IMR-90 (cell line): Measurements from ENCODE around the gene ACBD5. TPM values are rescaled to one million over a fixed set of nuclear protein-coding genes. Genes with fewer than 3 reads are reported as not detected.

Experiments
- ATAC-seq: fragments of 200-7000 bp; cut with Tn5 transposase; 2 replicates; pipeline ENCODE4 v1.9.1; 2020; ENCODE audit warnings: low read depth, mild to moderate bottlenecking, moderate library complexity
- BruUV-seq: library from RNA; stranded (reverse); fragments of 400-500 nt; replicated peaks from 2 replicates; lab custom pipeline; 2021; lab: Mats Ljungman, UMichigan
- CTCF ChIA-PET: fragments of 300-600 bp; formaldehyde crosslinking; extraction: SDS; loops from one replicate; lab custom pipeline; 2021; ENCODE audit warnings: antibody characterized with exemption; lab: Yijun Ruan, JAX
- POLR2A ChIA-PET: fragments of 300-600 bp; sonication (Branson Sonifier 250); formaldehyde crosslinking; loops from one replicate; lab custom pipeline; 2022; ENCODE audit warnings: antibody characterized with exemption; ENCODE audit not compliant: unreplicated experiment; lab: Charles Lee
- DNase-seq: peaks from one replicate; pipeline ENCODE4 v3.0.0; 2013
- H2AFZ ChIP-seq: replicated peaks from 2 replicates; pipeline ENCODE3; 2013; ENCODE audit warnings: low read length, mild to moderate bottlenecking; ENCODE audit not compliant: poor library complexity
- H2AK5ac ChIP-seq: 2 replicates; pipeline ENCODE4 v1.6.1; 2013; ENCODE audit warnings: low read depth, low read length, inconsistent platforms
- H2AK9ac ChIP-seq: replicated peaks from 2 replicates; pipeline ENCODE3; 2013; ENCODE audit warnings: mild to moderate bottlenecking, low read depth, low read length, moderate library complexity; ENCODE audit not compliant: poor library complexity
- H2BK120ac ChIP-seq: 2 replicates; pipeline ENCODE4 v1.6.1; 2013; ENCODE audit warnings: low read depth, low read length, inconsistent platforms
- H2BK15ac ChIP-seq: 3 replicates; pipeline ENCODE4 v1.6.1; 2013; ENCODE audit warnings: low read depth, low read length, inconsistent platforms
- H2BK20ac ChIP-seq: 2 replicates; pipeline ENCODE4 v1.6.1; 2013; ENCODE audit warnings: low read depth, mild to moderate bottlenecking, inconsistent platforms, low read length, moderate library complexity
- H2BK5ac ChIP-seq: 2 replicates; pipeline ENCODE4 v1.6.1; 2013; ENCODE audit warnings: mild to moderate bottlenecking, low read depth, low read length, inconsistent platforms; ENCODE audit not compliant: poor library complexity, severe bottlenecking
- H3K14ac ChIP-seq: replicated peaks from 2 replicates; pipeline ENCODE4 v1.6.1; 2013; ENCODE audit warnings: low read depth, low read length, inconsistent platforms
- H3K18ac ChIP-seq: 2 replicates; pipeline ENCODE4 v1.6.1; 2013; ENCODE audit warnings: low read depth, low read length, control low read depth
- H3K23ac ChIP-seq: 2 replicates; pipeline ENCODE4 v1.6.1; 2013; ENCODE audit warnings: low read depth, low read length, inconsistent platforms
- H3K27ac ChIP-seq: 2 replicates; pipeline ENCODE4 v1.5.1; 2013; ENCODE audit warnings: mild to moderate bottlenecking, control low read depth, low read length; ENCODE audit not compliant: insufficient read depth
- H3K27me3 ChIP-seq: 2 replicates; pipeline ENCODE4 v1.6.1; 2013; ENCODE audit warnings: low read length; ENCODE audit not compliant: control insufficient read depth, insufficient read depth
- H3K36me3 ChIP-seq: 2 replicates; pipeline ENCODE4 v1.6.1; 2013; ENCODE audit warnings: low read length, mixed read lengths; ENCODE audit not compliant: control insufficient read depth, insufficient read depth
- H3K4ac ChIP-seq: 2 replicates; pipeline ENCODE4 v1.6.1; 2013; ENCODE audit warnings: low read depth, low read length, inconsistent platforms
- H3K4me1 ChIP-seq: 2 replicates; pipeline ENCODE4 v1.6.1; 2013; ENCODE audit warnings: low read length, mixed read lengths; ENCODE audit not compliant: control insufficient read depth, insufficient read depth
- H3K4me2 ChIP-seq: 2 replicates; pipeline ENCODE4 v1.6.1; 2013; ENCODE audit warnings: low read depth, mild to moderate bottlenecking, control low read depth, low read length, moderate library complexity
- H3K4me3 ChIP-seq: 2 replicates; pipeline ENCODE4 v1.5.1; 2013; ENCODE audit warnings: low read depth, mild to moderate bottlenecking, control low read depth, low read length, moderate library complexity; ENCODE audit not compliant: insufficient read depth
- H3K56ac ChIP-seq: 2 replicates; pipeline ENCODE4 v1.6.1; 2013; ENCODE audit warnings: low read length, inconsistent platforms; ENCODE audit not compliant: insufficient read depth; ENCODE audit errors: extremely low read depth
- H3K79me1 ChIP-seq, 2 experiments: 2 replicates each; pipeline ENCODE4 v1.6.1; 2013; ENCODE audit warnings: low read length in 2 of 2, inconsistent platforms in 1 of 2, low read depth in 1 of 2
- H3K9ac ChIP-seq: 2 replicates; pipeline ENCODE4 v1.6.1; 2013; ENCODE audit warnings: low read depth, low read length, control low read depth
- H3K9me1 ChIP-seq: 2 replicates; pipeline ENCODE4 v1.6.1; 2013; ENCODE audit warnings: low read length, inconsistent platforms; ENCODE audit not compliant: insufficient read depth
- H3K9me3 ChIP-seq: 2 replicates; pipeline ENCODE4 v1.6.1; 2013; ENCODE audit warnings: low read length; ENCODE audit not compliant: control insufficient read depth, insufficient read depth
- H4K20me1 ChIP-seq: 2 replicates; pipeline ENCODE4 v1.6.1; 2013; ENCODE audit warnings: low read length, inconsistent platforms; ENCODE audit not compliant: insufficient read depth
- H4K5ac ChIP-seq: 2 replicates; pipeline ENCODE4 v1.6.1; 2013; ENCODE audit warnings: mild to moderate bottlenecking, low read depth, low read length, control low read depth
- H4K8ac ChIP-seq, 2 experiments: 2 replicates each; pipeline ENCODE4 v1.6.1; 2013; ENCODE audit warnings: low read depth in 2 of 2, low read length in 2 of 2, control low read depth in 1 of 2, inconsistent platforms in 1 of 2
- H4K91ac ChIP-seq: 2 replicates; pipeline ENCODE4 v1.6.1; 2013; ENCODE audit warnings: low read depth, low read length, inconsistent platforms; ENCODE audit not compliant: insufficient read depth
- BHLHE40 ChIP-seq: fragments of 150-350 bp; IDR thresholded peaks from 2 replicates; pipeline ENCODE4 v1.6.1; 2016; ENCODE audit warnings: mild to moderate bottlenecking, low read depth, low read length
- CEBPB ChIP-seq: IDR thresholded peaks from 2 replicates; pipeline ENCODE4 v1.6.1; 2012; ENCODE audit warnings: low read depth, low read length, improper control_type of control experiment
- CTCF ChIP-seq: conservative IDR thresholded peaks from 2 replicates; pipeline ENCODE4 v1.5.1; 2012; ENCODE audit warnings: mild to moderate bottlenecking, low read depth, low read length, improper control_type of control experiment
- ELK1 ChIP-seq: fragments of 150-350 bp; IDR thresholded peaks from 2 replicates; pipeline ENCODE4 v1.6.1; 2016; ENCODE audit warnings: low read depth, mild to moderate bottlenecking, low read length, moderate library complexity, borderline replicate concordance
- FOS ChIP-seq: fragments of 150-350 bp; IDR thresholded peaks from 2 replicates; pipeline ENCODE4 v1.6.1; 2016; ENCODE audit warnings: low read depth, low read length
- MAFK ChIP-seq: IDR thresholded peaks from 2 replicates; pipeline ENCODE4 v1.6.1; 2012; ENCODE audit warnings: low read depth, low read length, improper control_type of control experiment
- MXI1 ChIP-seq: IDR thresholded peaks from 2 replicates; pipeline ENCODE4 v1.6.1; 2012; ENCODE audit warnings: low read depth, mild to moderate bottlenecking, low read length, moderate library complexity, borderline replicate concordance
- NFE2L2 ChIP-seq: fragments of 150-350 bp; IDR thresholded peaks from 2 replicates; pipeline ENCODE4 v1.6.1; 2016; ENCODE audit warnings: low read depth, mild to moderate bottlenecking, low read length
- POLR2A ChIP-seq: IDR thresholded peaks from 2 replicates; pipeline ENCODE4 v1.6.1; 2012; ENCODE audit warnings: mild to moderate bottlenecking, low read depth, low read length
- RAD21 ChIP-seq: IDR thresholded peaks from 2 replicates; pipeline ENCODE4 v1.6.1; 2012; ENCODE audit warnings: low read length, improper control_type of control experiment
- RCOR1 ChIP-seq: IDR thresholded peaks from 2 replicates; pipeline ENCODE4 v1.6.1; 2012; ENCODE audit warnings: mild to moderate bottlenecking, low read length, improper control_type of control experiment; ENCODE audit not compliant: insufficient replicate concordance
- RFX5 ChIP-seq: IDR thresholded peaks from 2 replicates; pipeline ENCODE4 v1.8.0; 2012; ENCODE audit warnings: low read depth, mild to moderate bottlenecking, low read length, moderate library complexity
- SMC3 ChIP-seq: fragments of 150-350 bp; IDR thresholded peaks from 2 replicates; pipeline ENCODE4 v1.6.1; 2016; ENCODE audit warnings: low read depth, mild to moderate bottlenecking, antibody characterized with exemption, low read length, moderate library complexity
- USF2 ChIP-seq: fragments of 150-350 bp; IDR thresholded peaks from 2 replicates; pipeline ENCODE4 v1.6.1; 2017; ENCODE audit warnings: mild to moderate bottlenecking, antibody characterized with exemption, low read length, low read depth
- WGBS, 2 experiments: methylation state at CpG; one replicate each; pipeline versions ENCODE4 v1.1.5 to v1.1.7; 2013; ENCODE audit warnings: missing lambda C conversion rate in 2 of 2; ENCODE audit not compliant: insufficient read length in 1 of 2; ENCODE audit errors: extremely low coverage in 2 of 2; 5-methylcytosine and 5-hydroxymethylcytosine counted together
- dilution Hi-C: fragments of 300-500 bp; cut with HindIII; formaldehyde crosslinking; loops from one replicate; pipeline ENCODE4 v1.14.3; 2018; ENCODE audit warnings: low sequenced_read_pairs; ENCODE audit not compliant: unreplicated experiment
- in situ Hi-C: fragments of 300-500 bp; cut with MboI; formaldehyde crosslinking; loops from 3 replicates; pipeline ENCODE4 v1.14.3; 2019; ENCODE audit warnings: low sequenced_read_pairs, inconsistent platforms, mixed read lengths
- intact Hi-C: fragments of 100-400 bp; cut with micrococcal nuclease; formaldehyde crosslinking; loops from 2 replicates; pipeline ENCODE4 v1.10.0; 2022
- polyA plus RNA-seq, 3 experiments: library from polyadenylated mRNA; depleted of rRNA; stranded (reverse); fragments of >200 nt; gene quantifications; 2 replicates each; pipeline ENCODE4 v1.2.3, GENCODE V29; 2012; ENCODE audit warnings: low replicate concordance in 1 of 3
- total RNA-seq: library from RNA; depleted of rRNA; stranded (reverse); fragments of >200 nt; gene quantifications from 2 replicates; pipeline ENCODE4 v1.2.3, GENCODE V29; 2012

The ACBD5 gene
- total and polyA plus RNA-seq, 2 of the 4 experiments (the other 2 are of a cell fraction) = 7.7 to 11.7 TPM

- CTCF ChIA-PET = interaction anchor here (1.7 kb wide), 1 partner anchor 19 kb away, joined by 4 read pairs; no protein-coding TSS in a partner anchor
- H3K18ac ChIP-seq = no peak overlapping the region
- peak overlapping the region; percentile 96 for H2AFZ ChIP-seq
Measured at GRCh38 chr10:27242473-27242950, 1.9 kb upstream of the ACBD5 start.

More at GRCh38 chr10:27242473-27242950, 1.9 kb upstream of the ACBD5 start:
- H3K9me1 ChIP-seq = peaks cover 2% of the 10 kb centered on the region
- no CpG with 5 or more reads among the region's 6 CpGs for WGBS, 2 experiments
- peak overlapping the region; percentile 86 for H2AK9ac ChIP-seq
- POLR2A ChIA-PET = no interaction called here
- H2BK15ac ChIP-seq = no peak overlapping the region
- H3K4me1 ChIP-seq = peaks cover 9% of the 10 kb centered on the region
- peak overlapping the region; percentile 69 for H3K4me2 ChIP-seq
- H2BK5ac ChIP-seq = peak overlapping the region; percentile 84
- H3K14ac ChIP-seq = no peak overlapping the region
- no peaks in the 10 kb centered on the region for H3K27me3 ChIP-seq
- peak overlapping the region; percentile 99; a peak in 3 of 4 replicates for H4K8ac ChIP-seq
- peaks cover 0 to 25% of the 10 kb centered on the region in 2 experiments; a peak in 2 of 4 replicates for H3K79me1 ChIP-seq
- peak overlapping the region; percentile 92 for H3K27ac ChIP-seq
- H3K9ac ChIP-seq = peak overlapping the region; percentile 88
- no peaks in the 10 kb centered on the region for H4K20me1 ChIP-seq
- BruUV-seq = TSS peak; percentile 70
- no peak for DNase-seq
- H3K4ac ChIP-seq = peak overlapping the region; percentile 95; the same call in 1 of the 2 replicates
- H3K4me3 ChIP-seq = peak overlapping the region; percentile 74
- H2AK5ac ChIP-seq = no peak overlapping the region
- H4K5ac ChIP-seq = peak overlapping the region; percentile 32; the same call in 1 of the 2 replicates
- no peak for ATAC-seq
- H3K23ac ChIP-seq = 0 out of 2 replicates have a peak overlapping the region, but pooled peaks have one; percentile 6
- H4K91ac ChIP-seq = no peak overlapping the region
- peak overlapping the region; percentile 90 for H3K56ac ChIP-seq
- TF ChIP-seq CTCF (no peak), MXI1 (no peak), RAD21 (no peak), POLR2A (no peak), RFX5 (no peak), NFE2L2 (no peak), SMC3 (no peak), ELK1 (no peak), BHLHE40 (no peak), RCOR1 (no peak), MAFK (no peak), FOS (no peak), CEBPB (no peak), USF2 (no peak)
- no peaks in the 10 kb centered on the region for H3K9me3 ChIP-seq
- in situ Hi-C loops = loop anchor here (10.0 kb wide), 1 partner anchor 262 kb away; the partner anchor contains the start of gene RAB18
- H3K36me3 ChIP-seq = no peaks in the 10 kb centered on the region; the same call in 1 of the 2 replicates
- intact Hi-C loops = loop anchor here (1.0 to 5.0 kb wide), 2 partner anchors 87 to 260 kb away; partner anchors contain the start of genes MASTL and RAB18
- H2BK120ac ChIP-seq = no peak overlapping the region
- H2BK20ac ChIP-seq = no peak overlapping the region
- dilution Hi-C loops = no loop called here
